NCI-H1694 treated with DMSO at 0.1 percent for 48 hours (cell line): ENCODE measurements around the gene CPA3.

Experiments
- DNase-seq: peaks from one replicate; lab custom pipeline; 2025; lab: John Stamatoyannopoulos, UW

CPA3 gene

GRCh38 chr3:148861277-148861869 is 3.7 kb upstream of the CPA3 start:
- peak; percentile 70 for DNase-seq

GRCh38 chr3:148863297-148863696 is 1.8 kb upstream of the CPA3 start:
- DNase-seq = no peak

DNA sequence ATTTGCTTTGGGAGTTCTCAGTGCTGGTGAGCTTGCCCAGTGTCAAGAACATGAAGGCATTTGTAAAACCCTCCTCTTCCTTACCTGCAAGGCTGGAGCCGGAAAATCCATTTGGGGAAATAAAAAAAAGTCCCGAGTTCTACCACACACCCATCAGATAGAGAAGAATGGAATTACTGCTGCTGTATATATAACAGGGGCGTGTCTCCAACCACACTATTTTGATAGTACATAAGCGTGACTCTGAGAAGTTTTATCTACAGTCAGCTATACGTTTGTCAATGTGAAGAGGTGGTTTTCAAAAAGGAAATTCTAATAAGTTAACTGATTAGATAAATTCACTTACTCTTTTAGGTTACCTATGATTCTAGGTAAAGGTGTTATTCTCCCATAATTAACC is 1.3 kb upstream of the CPA3 start:
- DNase-seq = no peak

- DNase-seq = no peak
Observed at GRCh38 chr3:148866261-148866660, 1.2 kb downstream of the CPA3 start.

DNA sequence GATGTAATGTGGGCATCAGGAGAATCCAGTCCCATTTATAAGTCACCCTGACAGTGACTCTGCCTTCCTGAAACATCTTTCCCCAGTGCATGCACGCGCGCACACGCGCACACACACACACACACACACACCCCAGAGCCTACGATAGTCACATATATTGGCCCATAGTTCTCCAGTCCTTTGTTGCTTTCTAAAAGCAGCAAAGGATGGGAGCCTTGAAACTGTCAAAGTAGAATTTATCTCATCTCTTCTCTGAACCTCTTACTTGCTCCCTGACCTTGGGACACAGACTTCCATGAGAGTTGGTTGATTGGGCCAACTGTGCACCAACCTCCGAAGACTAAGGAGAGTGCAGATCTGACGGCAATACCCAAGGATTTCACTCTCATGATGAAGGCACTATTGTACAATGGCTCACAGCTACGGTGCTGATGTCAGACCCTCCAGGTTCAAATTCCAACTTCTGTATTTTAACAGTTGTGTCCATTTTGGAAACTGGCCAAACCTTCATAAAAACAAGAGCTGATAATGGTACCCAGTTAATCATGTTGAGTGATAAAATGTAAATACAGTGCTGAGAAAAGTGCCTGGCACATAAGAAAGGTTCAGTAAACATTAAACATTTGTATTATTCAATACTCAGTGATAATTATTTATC is 8.3 kb downstream of the CPA3 start:
- no peak for DNase-seq

DNA sequence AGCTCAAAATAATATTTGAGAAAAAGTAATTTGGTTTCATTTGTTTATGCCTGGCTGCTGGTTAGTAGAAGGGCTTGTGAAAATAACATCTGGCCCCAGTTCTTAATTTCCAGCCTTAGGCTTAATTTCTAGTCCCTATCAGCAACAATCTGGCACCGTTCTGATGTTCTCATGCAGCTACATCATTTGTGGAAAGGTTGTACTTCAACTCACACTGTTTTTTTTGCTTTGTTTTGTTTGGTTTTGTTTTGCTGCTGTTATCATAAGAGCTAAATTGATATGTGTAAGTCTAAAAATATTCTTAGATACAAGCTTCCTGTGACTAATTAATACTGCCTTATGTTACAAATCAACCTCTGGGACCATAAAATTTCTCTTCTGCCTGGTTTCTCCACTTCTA is 8.9 kb downstream of the CPA3 start:
- no peak for DNase-seq

DNA sequence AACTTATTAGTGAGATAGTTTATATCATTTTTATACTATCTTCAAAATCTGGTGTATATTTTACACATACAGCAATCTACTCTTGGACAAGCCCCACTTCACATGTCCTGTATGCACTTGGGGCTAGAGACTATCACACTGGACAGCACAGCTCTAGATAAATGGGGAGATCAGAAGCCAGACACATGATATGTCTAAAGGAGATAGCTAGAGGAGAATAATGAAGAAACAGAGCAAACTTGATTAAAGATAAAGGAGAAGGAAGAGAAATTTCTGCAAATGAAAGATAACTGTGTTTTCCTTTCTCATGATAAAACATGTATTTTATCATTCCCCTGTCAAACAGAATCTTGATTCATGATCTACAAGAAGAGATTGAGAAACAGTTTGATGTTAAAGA is 13.0 kb downstream of the CPA3 start:
- DNase-seq = no peak

DNA sequence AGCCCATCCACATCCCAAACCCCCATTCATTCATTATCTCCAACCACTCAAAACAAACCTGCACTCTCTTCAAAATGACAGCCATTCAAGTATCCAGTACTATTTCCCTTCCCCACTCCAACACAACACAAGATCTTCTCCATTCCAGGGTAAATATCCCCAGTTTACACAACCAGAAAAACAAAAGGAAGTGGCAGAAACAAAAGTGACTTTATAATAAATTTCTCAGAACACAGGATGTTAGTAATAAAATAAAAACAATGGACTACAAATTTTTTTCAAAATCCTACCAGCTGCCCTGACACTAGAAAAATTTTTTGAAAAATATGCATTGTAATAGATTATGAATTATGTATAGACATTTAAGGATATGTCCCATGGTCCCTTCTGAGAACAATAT is 14.2 kb downstream of the CPA3 start:
- DNase-seq = no peak

DNA sequence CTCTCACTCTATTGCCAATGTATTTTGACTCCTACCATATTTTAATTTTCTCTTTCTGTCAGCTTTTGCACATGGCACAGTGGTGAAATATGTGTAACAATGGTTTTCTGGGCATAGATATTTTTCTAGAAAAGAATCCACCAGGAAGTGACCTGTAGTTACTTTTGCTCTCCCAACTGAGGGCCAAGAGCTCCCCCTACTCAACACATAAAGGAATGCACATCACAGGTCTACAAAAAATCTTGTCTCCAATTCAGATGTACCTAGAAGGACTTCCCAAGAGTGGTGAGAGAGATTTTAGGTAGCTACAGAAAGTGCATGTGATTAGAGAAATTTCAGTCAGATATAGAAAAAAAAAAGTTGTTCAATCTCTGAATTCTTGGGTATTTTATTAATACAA is 15.6 kb downstream of the CPA3 start:
- DNase-seq = no peak

GRCh38 chr3:148881286-148881685 is 16.2 kb downstream of the CPA3 start:
- no peak for DNase-seq

- no peak for DNase-seq
Observed at GRCh38 chr3:148882288-148882687, 17.2 kb downstream of the CPA3 start.

DNA sequence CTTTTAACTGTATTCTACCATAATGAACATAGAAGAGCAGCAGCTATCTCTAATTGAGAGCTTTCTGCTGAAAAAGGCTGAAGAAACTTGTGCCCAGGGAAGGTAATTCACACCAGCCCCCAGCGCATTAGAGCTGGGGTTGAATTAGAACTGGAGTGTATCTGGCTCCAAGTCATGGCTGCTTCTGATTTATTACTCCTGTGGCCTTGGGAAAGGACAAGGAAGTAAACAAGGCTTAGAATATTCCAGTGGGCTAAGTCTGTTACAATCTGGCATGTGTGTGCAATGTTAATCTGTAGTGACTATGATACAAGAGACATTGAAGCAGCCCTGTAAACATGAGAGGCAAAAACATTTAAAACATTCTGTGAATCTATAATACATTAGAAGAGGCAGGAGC is 18.1 kb downstream of the CPA3 start:
- DNase-seq = no peak

DNA sequence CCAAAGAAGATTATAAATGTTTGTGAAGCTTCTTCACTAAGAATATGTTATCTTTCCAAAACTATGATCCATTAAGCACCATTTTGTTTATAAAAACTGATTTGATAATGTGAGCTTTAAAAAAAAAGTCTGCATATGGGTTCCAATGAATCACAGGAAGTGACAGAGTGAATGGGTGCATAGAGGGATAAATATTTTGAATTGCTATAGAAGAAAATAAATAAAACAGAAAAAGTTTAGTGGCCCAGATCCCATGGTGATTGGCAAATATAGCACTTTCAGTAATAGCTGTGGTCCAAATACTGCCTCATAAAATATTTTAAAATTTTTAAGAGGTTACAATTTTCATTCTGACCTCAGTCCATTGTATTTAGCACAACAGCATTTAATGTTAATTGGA is 19.2 kb downstream of the CPA3 start:
- no peak for DNase-seq

GRCh38 chr3:148889828-148890227 is 24.7 kb downstream of the CPA3 start:
- DNase-seq = no peak

DNA sequence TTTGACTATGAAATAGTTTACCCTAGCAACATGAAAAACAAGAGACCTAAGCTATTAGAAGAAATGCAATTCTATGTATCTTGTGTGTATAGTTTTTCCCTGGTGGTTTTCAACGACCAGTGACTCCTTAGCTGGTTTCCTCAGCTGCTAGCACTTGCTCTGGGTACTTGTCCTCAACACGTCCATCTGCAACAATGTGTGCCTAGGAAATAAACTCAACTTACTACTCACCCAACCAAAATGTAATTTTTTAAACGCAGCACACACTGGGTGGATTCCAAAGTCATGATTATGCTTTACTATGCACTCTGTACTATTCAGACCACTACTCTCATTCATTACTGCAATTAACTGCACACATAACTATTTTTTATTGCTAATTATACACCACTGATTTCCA is 31.0 kb downstream of the CPA3 start:
- no peak for DNase-seq

DNA sequence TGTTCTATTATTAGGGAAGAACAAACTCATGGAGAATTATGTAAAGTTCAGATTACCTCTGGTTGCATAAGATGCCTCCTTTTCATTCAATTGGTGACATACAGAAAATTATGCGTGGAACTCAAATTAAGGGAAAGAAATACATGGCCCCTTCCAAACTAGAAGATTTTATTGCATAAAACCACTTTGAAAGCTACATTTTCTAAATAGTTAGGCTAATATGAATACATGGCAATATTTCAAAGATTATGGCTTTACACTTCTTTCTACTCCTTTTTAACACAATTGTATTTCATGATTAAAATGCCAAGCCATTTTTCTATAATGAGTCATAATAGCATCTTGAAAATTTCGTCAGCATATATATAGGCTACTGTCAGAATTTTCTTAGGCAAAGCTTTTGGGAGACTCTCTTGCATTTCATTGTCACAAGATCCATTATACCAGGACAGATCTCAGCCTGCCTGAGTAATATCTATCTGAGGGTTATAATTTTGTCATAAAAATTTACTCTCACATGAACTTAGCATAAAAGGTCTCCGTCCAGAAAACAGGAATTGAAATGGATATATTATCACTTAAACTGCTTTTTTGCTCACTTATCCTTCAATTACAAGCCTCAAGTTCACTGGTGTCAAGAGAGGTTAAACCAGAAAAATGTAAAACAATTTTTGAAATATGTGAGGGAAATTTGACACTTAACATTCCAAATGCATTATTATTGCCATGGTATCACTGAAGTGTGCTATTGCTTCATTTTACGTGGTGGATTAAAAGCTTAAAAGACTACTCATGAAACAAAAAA is 37.1 kb downstream of the CPA3 start:
- DNase-seq = no peak

DNA sequence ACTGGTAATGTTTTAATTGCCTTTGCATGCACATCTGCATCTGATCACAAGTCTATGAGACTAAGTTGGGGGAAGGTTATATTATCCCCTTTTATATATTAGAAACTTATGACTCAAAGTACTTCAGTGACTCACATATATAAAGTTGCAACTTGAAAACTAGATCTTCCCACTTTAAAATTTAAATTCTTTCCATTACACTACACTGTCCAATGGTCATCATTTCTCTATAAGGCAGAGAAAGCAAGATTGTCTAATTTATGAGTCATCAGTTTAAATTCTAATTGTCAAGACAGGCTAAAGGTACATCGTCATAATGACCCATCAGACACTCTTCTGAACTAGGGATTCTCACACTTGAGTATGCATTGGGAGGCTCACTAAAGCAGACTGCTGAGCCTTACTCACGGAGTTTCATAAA is 37.9 kb downstream of the CPA3 start:
- DNase-seq = no peak

- no peak for DNase-seq
Observed at GRCh38 chr3:148903941-148904340, 38.8 kb downstream of the CPA3 start.

DNA sequence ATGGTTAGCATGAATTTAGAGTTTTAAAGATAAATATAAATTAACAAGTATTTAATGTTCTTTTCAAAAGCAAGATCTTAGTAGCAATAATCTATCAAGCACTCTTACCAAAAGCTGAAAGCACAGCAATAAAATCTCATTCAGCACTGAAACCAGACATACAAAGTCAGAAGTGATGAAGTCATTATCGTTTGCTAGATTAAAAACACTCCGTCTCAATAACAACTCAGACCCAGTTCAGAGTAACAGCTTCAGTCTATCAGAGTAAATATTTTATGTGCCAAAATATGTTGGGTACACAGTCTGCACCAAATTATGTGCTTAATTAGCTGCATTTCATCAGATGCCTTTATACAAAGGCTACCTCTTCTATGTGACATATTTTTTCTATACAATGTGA is 41.6 kb downstream of the CPA3 start:
- DNase-seq = no peak

DNA sequence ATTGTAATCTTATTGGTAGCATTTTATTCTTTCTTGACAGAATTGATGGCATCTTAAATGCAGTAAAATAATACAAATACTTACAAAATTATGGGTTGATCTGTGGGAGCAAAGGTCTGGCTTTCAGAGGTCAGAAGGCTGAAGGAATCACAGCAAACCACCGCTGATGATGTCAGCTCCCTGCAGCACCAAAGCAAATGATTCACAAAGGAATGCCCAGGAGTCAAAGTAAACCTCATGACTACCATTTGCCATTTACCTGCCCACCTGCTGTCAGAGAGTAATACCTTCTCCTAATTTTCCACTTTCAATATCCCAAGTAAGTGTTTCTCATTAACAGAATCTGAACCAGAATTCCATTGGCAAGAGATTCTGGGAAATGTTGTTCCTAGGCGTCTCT is 46.1 kb downstream of the CPA3 start:
- DNase-seq = no peak

DNA sequence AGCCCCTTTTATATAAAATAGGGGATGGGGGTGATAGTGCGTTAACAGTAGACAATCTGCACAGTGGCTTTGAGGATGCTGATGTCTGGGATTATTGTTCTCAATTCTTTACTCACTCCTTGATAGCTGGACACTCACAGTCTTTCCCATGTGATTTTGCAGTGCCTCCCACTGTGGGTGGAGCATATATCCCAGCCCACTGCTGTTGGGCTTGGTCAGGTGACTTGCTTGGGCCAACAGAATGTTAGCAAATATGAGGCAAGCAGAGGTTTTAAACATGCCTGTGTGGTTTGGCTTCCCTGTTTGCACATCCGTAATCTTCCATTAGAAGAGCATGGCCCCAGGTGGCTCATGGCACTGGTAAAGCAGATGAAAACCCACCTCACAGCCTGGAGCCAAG is 46.5 kb downstream of the CPA3 start:
- no peak for DNase-seq

GRCh38 chr3:148914936-148915690 is 50.0 kb downstream of the CPA3 start:
- no peak for DNase-seq

DNA sequence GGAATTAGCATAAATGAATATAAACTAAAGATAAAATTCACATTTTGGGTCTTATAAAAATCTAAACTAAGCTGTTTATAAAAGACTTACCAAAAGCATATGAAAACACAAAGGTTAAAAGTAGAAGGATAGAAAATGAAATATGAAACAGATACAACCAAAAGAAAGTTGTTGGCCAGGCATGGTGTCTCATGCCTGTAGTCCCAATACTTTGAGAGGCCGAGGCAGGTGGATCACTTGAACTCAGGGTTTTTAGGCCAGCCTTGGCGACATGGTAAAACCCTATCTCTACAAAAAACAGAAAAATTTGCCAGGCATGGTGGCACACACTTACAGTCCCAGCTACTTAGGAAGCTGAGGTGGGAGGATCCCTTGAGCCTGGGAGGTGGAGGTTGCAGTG is 51.0 kb downstream of the CPA3 start:
- no peak for DNase-seq
